ENCODE measurements around the gene ZBTB21. TPM values are rescaled to one million over a fixed set of nuclear protein-coding genes. Genes with fewer than 3 reads are reported as not detected.

The ZBTB21 gene
- total and polyA plus RNA-seq, 5 donors from 2014 or later = 2.4 to 107 (median 5.7) TPM

GRCh38 chr21:41983229-41983628 lies 26.9 kb downstream of the ZBTB21 start:
- no peaks in the 10 kb centered on the region for H3K36me3 ChIP-seq (ENCODE audit: control insufficient read depth, insufficient read depth, low read length)
- Mint-ChIP-seq H3K27ac (no peak overlapping the region), H3K4me1 (no peaks in the 10 kb centered on the region), H3K4me3 (no peak overlapping the region), H3K9me3 (peaks cover 0 to 12% (median 3%) of the 10 kb centered on the region in 7 donors), H3K27me3 (peaks cover 4% of the 10 kb centered on the region), H3K36me3 (no peaks in the 10 kb centered on the region)
- DNase-seq (no peak), ATAC-seq (ENCODE audit: low read depth in 2 of 2) (no peak)
- H3K27ac ChIP-seq (ENCODE audit: insufficient read depth, low read length, poor library complexity, severe bottlenecking) = no peak overlapping the region
- H3K27me3 ChIP-seq (ENCODE audit: control insufficient read depth, insufficient read depth, low read length) = peaks cover 8% of the 10 kb centered on the region
- no peak overlapping the region for H3K4me3 ChIP-seq (ENCODE audit: low read depth, low read length)
- H3K9me3 ChIP-seq (ENCODE audit: control insufficient read depth in 2 of 2, low read length in 2 of 2) = peaks cover 0 to 6% of the 10 kb centered on the region in 2 experiments
- no peaks in the 10 kb centered on the region for H3K4me1 ChIP-seq (ENCODE audit: control insufficient read depth, insufficient read depth, low read length, poor library complexity, severe bottlenecking)

- H3K9me3 Mint-ChIP-seq = peaks cover 0 to 12% (median 3%) of the 10 kb centered on the region in 7 donors
- H3K27ac ChIP-seq (ENCODE audit: insufficient read depth, low read length, poor library complexity, severe bottlenecking) = no peak overlapping the region
- ATAC-seq (ENCODE audit: low read depth in 2 of 2) (no peak), DNase-seq (no peak)
- H3K9me3 ChIP-seq (ENCODE audit: control insufficient read depth in 2 of 2, low read length in 2 of 2) = peaks cover 0 to 6% of the 10 kb centered on the region in 2 experiments
- H3K27ac Mint-ChIP-seq = no peak overlapping the region
- H3K36me3 Mint-ChIP-seq = no peaks in the 10 kb centered on the region
- no peak overlapping the region for H3K4me3 ChIP-seq (ENCODE audit: low read depth, low read length)
- no peaks in the 10 kb centered on the region for H3K36me3 ChIP-seq (ENCODE audit: control insufficient read depth, insufficient read depth, low read length)
- no peaks in the 10 kb centered on the region for H3K4me1 Mint-ChIP-seq
- no peaks in the 10 kb centered on the region for H3K4me1 ChIP-seq (ENCODE audit: control insufficient read depth, insufficient read depth, low read length, poor library complexity, severe bottlenecking)
- H3K4me3 Mint-ChIP-seq = no peak overlapping the region
- H3K27me3 ChIP-seq (ENCODE audit: control insufficient read depth, insufficient read depth, low read length) = peaks cover 8% of the 10 kb centered on the region
- peaks cover 4% of the 10 kb centered on the region for H3K27me3 Mint-ChIP-seq
Observed at GRCh38 chr21:41980561-41980960, 29.6 kb downstream of the ZBTB21 start.

DNA sequence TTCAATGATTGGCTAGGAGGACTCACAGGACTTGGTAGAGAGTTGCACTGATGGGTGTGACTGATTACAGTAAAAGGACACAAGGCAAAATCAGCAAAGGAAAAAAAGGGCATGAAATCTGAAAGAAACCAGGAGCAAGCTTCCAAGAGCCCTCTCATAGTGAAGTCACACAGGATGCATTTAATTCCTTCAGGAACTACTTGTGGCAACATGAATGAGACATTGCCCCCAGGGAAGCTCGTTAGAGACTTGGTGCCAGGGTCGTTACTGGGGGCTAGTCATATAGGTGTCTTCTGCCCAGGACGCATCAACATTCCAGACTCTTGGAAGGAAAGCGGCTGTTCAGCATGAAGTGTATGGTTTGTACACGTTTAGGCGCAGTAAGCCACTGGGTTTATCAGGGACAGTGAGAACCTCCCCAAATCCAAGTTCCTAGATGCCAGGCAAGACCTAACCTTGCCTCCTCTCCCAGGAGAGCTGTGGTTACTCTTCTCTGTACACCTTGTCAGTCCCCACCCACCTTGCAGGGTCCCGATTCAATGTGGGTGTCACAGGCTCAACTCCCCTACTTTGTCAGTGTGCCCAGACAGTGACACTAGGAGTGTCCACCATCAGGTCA lies 30.3 kb downstream of the ZBTB21 start:
- no peak overlapping the region for H3K27ac Mint-ChIP-seq

GRCh38 chr21:41979335-41979734 lies 30.8 kb downstream of the ZBTB21 start:
- H3K36me3 ChIP-seq (ENCODE audit: control insufficient read depth, insufficient read depth, low read length) = no peaks in the 10 kb centered on the region
- peaks cover 4% of the 10 kb centered on the region for H3K27me3 Mint-ChIP-seq
- H3K4me1 ChIP-seq (ENCODE audit: control insufficient read depth, insufficient read depth, low read length, poor library complexity, severe bottlenecking) = peaks cover 9% of the 10 kb centered on the region
- H3K4me3 ChIP-seq (ENCODE audit: low read depth, low read length) = no peak overlapping the region
- peaks cover 0 to 12% (median 3%) of the 10 kb centered on the region in 7 donors for H3K9me3 Mint-ChIP-seq
- peaks cover 0 to 10% (median 4%) of the 10 kb centered on the region in 4 donors for H3K4me1 Mint-ChIP-seq
- no peak overlapping the region for H3K27ac ChIP-seq (ENCODE audit: insufficient read depth, low read length, poor library complexity, severe bottlenecking)
- no peak overlapping the region for H3K27ac Mint-ChIP-seq
- H3K36me3 Mint-ChIP-seq = no peaks in the 10 kb centered on the region
- ATAC-seq (ENCODE audit: low read depth in 2 of 2) (no peak), DNase-seq (no peak)
- peaks cover 8% of the 10 kb centered on the region for H3K27me3 ChIP-seq (ENCODE audit: control insufficient read depth, insufficient read depth, low read length)
- H3K4me3 Mint-ChIP-seq = no peak overlapping the region
- peaks cover 0 to 6% of the 10 kb centered on the region in 2 experiments for H3K9me3 ChIP-seq (ENCODE audit: control insufficient read depth in 2 of 2, low read length in 2 of 2)

More for the DNA sequence above, 30.3 kb downstream of the ZBTB21 start:
- peaks cover 4% of the 10 kb centered on the region for H3K4me1 ChIP-seq (ENCODE audit: control insufficient read depth, insufficient read depth, low read length, poor library complexity, severe bottlenecking)
- H3K4me1 Mint-ChIP-seq = peaks cover 0 to 5% (median 2%) of the 10 kb centered on the region in 4 donors
- no peak for ATAC-seq (ENCODE audit: low read depth in 2 of 2)
- H3K36me3 ChIP-seq (ENCODE audit: control insufficient read depth, insufficient read depth, low read length) = no peaks in the 10 kb centered on the region
- peaks cover 0 to 12% (median 3%) of the 10 kb centered on the region in 7 donors for H3K9me3 Mint-ChIP-seq
- no peak overlapping the region for H3K4me3 Mint-ChIP-seq
- peaks cover 0 to 6% of the 10 kb centered on the region in 2 experiments for H3K9me3 ChIP-seq (ENCODE audit: control insufficient read depth in 2 of 2, low read length in 2 of 2)
- no peaks in the 10 kb centered on the region for H3K36me3 Mint-ChIP-seq
- no peak overlapping the region for H3K27ac ChIP-seq (ENCODE audit: insufficient read depth, low read length, poor library complexity, severe bottlenecking)
- DNase-seq = no peak
- H3K4me3 ChIP-seq (ENCODE audit: low read depth, low read length) = no peak overlapping the region
- peaks cover 8% of the 10 kb centered on the region for H3K27me3 ChIP-seq (ENCODE audit: control insufficient read depth, insufficient read depth, low read length)
- peaks cover 4% of the 10 kb centered on the region for H3K27me3 Mint-ChIP-seq

DNA sequence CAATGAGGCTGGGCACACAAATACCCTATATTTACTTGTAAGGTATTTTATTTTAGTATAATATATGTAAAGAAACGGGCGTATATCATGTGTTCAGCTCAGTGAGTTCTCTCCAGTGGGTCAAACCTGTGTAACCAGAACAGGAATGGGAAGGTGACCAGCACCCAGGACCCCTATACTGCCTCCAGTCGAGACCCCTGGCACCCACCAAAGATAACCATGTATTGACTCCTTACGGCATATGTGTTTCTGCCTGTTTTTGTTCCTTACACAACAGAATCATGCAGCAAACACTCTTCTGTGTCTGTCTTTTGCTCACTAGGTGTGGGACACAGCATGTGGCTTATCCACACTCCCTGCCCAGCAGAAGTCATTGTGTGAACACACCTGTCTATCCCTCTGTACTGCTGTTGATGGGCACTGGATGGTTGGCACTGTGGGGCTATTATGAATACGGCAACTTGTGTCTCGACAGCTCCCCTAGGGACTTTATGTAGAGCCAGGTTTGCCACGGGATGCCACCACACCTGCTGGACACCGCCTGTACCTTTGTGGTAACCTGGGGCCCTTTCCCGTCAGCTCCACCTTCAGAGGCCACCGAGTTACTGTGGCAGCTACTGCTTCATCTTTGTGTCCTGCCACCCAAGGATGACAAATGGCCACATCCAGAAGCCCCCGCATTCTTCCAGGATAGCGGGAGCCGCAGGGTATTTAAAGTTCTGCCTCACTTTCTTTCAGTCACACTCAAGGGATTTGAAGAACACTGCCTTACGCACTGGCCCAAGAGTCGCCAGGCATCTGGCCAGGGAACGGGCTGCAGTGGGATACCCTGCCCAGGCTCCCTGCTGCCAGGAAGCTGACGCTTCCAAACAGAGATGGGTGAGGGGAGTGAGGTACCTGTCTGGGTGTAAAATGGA lies 32.9 kb downstream of the ZBTB21 start:
- H3K27me3 ChIP-seq (ENCODE audit: control insufficient read depth, insufficient read depth, low read length) = peaks cover 8% of the 10 kb centered on the region
- H3K4me1 Mint-ChIP-seq = peaks cover 0 to 20% (median 9%) of the 10 kb centered on the region in 4 donors
- H3K4me3 Mint-ChIP-seq = no peak overlapping the region
- H3K27me3 Mint-ChIP-seq = no peaks in the 10 kb centered on the region
- no peak for ATAC-seq (ENCODE audit: low read depth in 2 of 2)
- H3K4me1 ChIP-seq (ENCODE audit: control insufficient read depth, insufficient read depth, low read length, poor library complexity, severe bottlenecking) = peaks cover 18% of the 10 kb centered on the region
- H3K27ac ChIP-seq (ENCODE audit: insufficient read depth, low read length, poor library complexity, severe bottlenecking) = no peak overlapping the region
- DNase-seq = no peak
- no peaks in the 10 kb centered on the region for H3K36me3 ChIP-seq (ENCODE audit: control insufficient read depth, insufficient read depth, low read length)
- no peak overlapping the region for H3K27ac Mint-ChIP-seq
- H3K36me3 Mint-ChIP-seq = no peaks in the 10 kb centered on the region
- H3K9me3 Mint-ChIP-seq = peaks cover 0 to 9% (median 0%) of the 10 kb centered on the region in 7 donors
- no peak overlapping the region for H3K4me3 ChIP-seq (ENCODE audit: low read depth, low read length)
- peaks cover 0 to 6% of the 10 kb centered on the region in 2 experiments for H3K9me3 ChIP-seq (ENCODE audit: control insufficient read depth in 2 of 2, low read length in 2 of 2)

GRCh38 chr21:41976611-41977010 lies 33.5 kb downstream of the ZBTB21 start:
- Histone ChIP-seq H3K4me3 (ENCODE audit: low read depth, low read length) (no peak overlapping the region), H3K9me3 (ENCODE audit: control insufficient read depth in 2 of 2, low read length in 2 of 2) (peaks cover 0 to 6% of the 10 kb centered on the region in 2 experiments), H3K27me3 (ENCODE audit: control insufficient read depth, insufficient read depth, low read length) (peaks cover 8% of the 10 kb centered on the region), H3K27ac (ENCODE audit: insufficient read depth, low read length, poor library complexity, severe bottlenecking) (no peak overlapping the region), H3K36me3 (ENCODE audit: control insufficient read depth, insufficient read depth, low read length) (no peaks in the 10 kb centered on the region), H3K4me1 (ENCODE audit: control insufficient read depth, insufficient read depth, low read length, poor library complexity, severe bottlenecking) (peaks cover 18% of the 10 kb centered on the region)
- Mint-ChIP-seq H3K4me3 (no peak overlapping the region), H3K36me3 (no peaks in the 10 kb centered on the region), H3K27ac (no peak overlapping the region), H3K27me3 (no peaks in the 10 kb centered on the region), H3K4me1 (peaks cover 0 to 20% (median 9%) of the 10 kb centered on the region in 4 donors), H3K9me3 (peaks cover 0 to 8% (median 0%) of the 10 kb centered on the region in 7 donors)
- DNase-seq = no peak
- no peak for ATAC-seq (ENCODE audit: low read depth in 2 of 2)

DNA sequence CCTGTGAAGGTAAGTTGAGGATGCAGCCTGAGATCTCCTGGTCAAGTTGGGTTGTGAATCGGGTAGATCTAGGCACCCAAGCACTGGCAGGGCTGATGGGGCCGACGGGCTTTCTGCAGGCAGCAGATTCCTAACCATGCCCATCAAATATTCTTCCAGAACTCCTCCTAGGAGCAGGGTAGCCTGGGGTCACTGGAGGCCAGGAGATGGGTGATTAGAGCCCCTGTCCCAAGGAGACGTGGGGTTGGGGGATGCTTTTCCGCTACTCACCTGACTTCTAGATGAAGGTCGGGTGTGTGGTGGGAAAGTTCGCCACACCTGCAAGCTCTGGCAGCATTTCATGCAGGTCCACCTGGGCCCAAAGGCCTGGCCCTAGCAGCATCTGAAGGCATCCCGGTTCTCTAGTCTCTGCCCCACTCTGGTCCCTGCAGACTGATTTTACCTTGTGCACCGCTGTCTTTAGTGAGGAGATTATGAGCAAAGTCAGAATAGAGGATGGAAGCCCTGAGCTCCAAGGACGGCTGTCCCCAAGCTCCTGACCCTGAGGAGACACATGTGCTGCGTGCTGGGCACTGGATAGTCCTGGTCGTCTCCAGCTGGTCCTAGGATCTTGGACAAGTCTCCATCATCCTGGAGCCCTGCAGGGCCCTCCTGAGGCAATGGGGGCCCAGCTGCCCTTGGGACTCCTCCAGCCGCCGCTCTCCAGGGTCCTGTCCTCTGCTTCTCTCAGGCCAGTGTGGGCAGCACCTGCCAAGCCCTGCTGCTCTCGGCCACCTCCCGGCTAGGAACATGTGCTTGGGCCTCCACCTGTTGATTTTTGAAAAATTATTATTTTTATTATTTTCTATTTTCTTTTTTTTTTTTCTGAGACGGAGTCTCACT lies 34.5 kb downstream of the ZBTB21 start:
- Histone ChIP-seq H3K36me3 (ENCODE audit: control insufficient read depth, insufficient read depth, low read length) (no peaks in the 10 kb centered on the region), H3K9me3 (ENCODE audit: control insufficient read depth in 2 of 2, low read length in 2 of 2) (peaks cover 0 to 6% of the 10 kb centered on the region in 2 experiments), H3K27me3 (ENCODE audit: control insufficient read depth, insufficient read depth, low read length) (peaks cover 8% of the 10 kb centered on the region), H3K27ac (ENCODE audit: insufficient read depth, low read length, poor library complexity, severe bottlenecking) (no peak overlapping the region), H3K4me3 (ENCODE audit: low read depth, low read length) (no peak overlapping the region), H3K4me1 (ENCODE audit: control insufficient read depth, insufficient read depth, low read length, poor library complexity, severe bottlenecking) (peaks cover 18% of the 10 kb centered on the region)
- DNase-seq (no peak), ATAC-seq (ENCODE audit: low read depth in 2 of 2) (no peak)
- Mint-ChIP-seq H3K27me3 (no peaks in the 10 kb centered on the region), H3K4me1 (peaks cover 0 to 20% (median 9%) of the 10 kb centered on the region in 4 donors), H3K9me3 (peaks cover 0 to 8% (median 0%) of the 10 kb centered on the region in 7 donors), H3K27ac (no peak overlapping the region), H3K36me3 (no peaks in the 10 kb centered on the region), H3K4me3 (no peak overlapping the region)
